GM21447 (cell line): ENCODE measurements around the gene KLHDC8B.

ENCODE experiments used
- ATAC-seq: cut with Tn5 transposase; IDR thresholded peaks from one replicate; pipeline ENCODE4 v1.9.1; 2021; ENCODE audit not compliant: unreplicated experiment

Gene KLHDC8B

DNA sequence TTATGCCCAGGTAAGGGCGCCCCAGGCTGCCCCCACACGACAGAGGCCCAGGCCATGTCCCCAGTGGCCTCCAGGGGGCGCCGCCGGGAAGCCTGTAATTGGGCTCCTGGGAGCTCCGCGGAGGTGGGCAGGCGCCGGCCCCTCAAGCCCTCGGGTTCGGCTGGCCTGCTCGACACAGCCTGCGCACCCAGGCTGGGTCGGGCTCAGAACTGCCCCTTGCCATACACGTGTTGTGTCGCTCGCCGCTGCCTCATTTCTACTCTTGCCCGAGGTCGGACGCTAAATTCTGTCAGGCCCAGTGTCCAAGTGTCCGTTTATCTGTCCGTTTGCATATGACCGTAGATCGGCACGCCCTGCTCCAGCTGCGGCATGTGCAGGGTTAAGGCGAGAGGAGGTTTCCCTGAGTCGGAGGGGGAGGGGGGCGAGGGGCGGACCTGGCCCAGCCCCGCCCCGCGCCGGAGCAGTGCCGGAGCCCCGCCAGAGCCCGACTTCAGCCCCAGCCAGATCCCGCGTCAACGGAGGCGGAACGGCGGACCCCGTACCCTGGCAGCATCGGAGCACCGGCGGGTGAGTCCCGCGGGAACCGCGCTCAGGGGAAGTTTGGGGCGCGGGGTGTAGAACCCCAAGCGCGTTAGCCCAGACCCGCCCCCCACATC, at the start of gene KLHDC8B:
KLHDC8B (plus strand) TSS at position 480 of the 656 bp plus-strand sequence. CDS start 1,172 bp downstream, outside the sequence.
- no peak for ATAC-seq

DNA sequence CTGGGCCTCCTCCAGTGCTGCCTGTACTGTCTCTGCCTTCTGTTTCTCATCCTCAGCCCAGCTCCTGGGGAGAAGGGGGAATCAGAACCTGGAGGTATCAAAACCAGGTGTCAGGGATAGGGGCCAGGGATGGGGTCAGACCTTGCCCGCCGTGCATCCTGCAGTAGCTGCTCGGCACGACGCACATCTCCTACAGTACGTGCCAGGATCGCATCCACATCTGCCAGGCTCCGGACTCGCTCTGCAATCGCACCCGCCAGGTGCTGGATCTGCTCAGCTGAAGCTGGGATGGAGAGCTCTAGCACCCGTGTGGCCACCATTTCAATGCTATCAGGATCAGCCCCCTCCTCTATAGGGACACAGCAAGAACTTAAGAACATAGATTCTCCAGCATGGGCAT, 49.4 kb upstream of the KLHDC8B start:
- no peak for ATAC-seq

DNA sequence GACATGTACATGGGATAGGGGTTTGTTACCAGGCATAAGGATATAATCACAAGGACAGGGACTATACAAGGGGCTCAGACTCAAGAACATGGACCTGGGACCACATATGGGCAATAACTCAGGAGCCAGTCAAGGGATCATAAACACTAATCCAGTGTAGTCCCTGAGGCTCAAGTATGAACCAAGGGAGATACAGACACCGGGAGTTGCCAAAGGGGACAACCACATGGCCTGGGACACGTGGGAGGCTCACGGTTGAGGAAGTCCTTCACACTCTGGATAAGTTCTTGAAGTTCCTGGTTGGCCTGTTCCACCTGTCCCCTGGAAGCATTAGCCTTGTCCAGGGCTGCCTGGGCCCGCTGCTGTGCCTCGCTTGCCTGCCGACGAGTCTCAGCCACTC, 48.9 kb upstream of the KLHDC8B start:
- no peak for ATAC-seq

DNA sequence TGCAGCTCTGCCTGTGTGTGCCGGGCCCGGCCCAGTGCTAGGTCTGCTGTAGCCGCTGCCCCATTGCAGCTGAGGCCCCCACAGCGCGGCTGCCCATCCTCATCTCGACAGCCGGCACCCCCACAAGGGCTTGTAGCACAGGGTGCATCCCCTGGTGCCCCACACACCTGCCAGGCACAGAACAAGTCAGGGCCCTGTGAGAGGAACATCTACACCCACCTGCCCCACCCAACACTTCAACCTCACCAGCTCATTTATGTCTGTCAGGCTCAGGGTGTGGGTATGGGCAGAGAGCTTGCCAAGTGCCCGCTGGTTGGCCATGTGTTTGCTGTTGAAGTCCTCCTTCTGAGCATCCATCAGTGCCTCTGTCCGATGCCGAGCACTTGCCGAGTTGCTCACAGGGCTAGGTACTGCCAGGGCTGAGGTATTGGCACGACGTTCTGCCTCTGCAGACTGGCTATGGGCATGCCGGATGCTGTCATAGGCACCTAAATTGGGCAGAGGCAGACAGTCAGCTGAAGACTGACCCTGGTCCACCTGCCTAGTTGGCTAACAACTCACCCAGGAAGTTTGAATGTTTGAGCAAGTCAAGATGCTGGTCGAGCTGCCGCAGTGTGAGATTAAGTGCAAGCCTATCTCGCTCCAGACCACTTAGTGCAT, 48.4 kb upstream of the KLHDC8B start:
- no peak for ATAC-seq

DNA sequence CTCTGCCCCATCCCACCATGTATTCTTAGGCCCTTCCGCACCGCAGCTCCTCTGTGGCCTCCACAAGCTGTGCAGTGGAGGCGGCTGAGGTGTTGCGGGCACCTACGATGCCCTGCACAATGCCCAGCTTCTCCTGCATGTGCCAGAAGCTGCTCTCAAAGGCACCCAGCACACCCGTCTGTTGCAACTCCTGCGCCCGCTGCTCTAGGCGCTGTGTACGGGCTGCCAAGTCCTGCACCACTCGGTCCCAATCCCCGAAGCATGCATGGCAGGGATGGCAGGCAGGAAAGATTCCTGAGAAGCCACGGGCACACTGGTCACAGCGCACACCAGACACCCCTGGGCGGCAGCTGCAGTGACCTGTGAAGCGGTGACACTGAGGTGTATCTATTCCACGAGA, 47.7 kb upstream of the KLHDC8B start:
- no peak for ATAC-seq

DNA sequence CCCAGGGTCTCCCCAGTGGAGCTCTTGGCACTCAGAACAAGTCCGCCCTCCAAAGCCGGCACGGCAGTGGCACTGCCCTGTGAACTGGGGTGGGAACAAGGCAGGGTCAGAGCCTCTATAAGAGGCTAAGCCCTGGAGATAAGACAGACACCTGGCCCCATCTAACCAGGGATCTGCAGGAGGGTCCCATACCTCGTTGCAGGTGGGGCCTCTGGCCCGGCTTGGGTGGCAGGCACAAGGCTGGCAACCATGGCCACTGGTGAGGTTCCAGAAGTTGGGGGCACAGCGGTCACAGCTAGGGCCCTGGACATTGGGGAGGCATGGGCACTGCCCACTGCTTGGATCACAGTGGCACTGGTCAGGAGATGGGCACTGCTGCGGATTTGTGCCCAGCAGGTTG, 47.2 kb upstream of the KLHDC8B start:
- no peak for ATAC-seq

DNA sequence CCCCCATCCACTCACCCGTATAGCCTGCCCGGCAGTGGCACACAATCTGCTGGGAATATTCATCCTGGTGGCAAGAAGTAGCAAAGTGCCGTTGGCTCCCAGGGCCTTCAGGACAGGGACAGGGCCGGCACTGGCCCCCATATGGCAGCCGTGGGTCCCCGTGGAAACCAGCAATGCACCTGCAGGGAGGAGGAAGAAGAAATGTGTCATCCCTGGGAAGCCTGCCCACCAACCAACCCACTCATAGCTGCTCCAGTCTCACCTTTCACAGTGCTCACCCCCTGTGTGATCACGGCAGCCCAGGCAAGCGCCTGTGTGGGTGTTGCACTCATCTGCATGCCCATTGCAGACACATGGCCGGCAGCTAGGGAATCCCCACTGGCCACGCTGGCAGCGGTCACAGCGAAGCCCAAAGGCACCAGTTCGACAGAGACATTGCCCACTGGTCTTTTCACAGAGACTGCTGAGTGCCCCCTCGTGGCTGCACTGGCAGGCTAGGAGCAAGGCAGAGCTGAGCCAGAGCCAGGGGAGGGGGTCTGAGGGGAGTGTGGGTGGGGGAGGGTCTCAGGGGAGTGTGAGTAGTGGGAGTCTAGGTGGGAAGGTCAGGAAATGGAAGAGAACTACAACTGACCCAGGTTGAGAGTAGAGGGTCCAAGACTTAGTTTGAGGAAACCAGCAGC, 46.3 kb upstream of the KLHDC8B start:
- ATAC-seq, result no peak

DNA sequence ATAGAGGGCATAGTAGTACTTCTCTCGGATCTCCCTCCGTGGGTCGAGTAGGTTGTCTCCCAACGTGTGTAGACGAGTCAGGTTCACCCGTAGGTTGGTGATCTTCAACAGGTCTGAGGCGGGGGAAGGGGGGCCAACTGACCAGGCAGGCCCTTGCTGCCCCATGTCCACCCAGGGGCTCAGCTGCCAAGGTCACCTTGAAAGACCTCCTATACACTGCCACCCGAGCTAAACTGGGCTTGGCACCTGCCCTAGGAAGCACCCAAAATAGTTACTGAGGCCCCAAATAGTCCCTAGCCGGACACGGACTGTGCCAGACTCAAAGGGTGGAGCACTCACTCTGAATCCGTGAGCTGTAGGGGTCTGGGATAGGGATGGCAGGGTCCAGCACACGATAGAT, 40.4 kb upstream of the KLHDC8B start:
- ATAC-seq, result no peak

DNA sequence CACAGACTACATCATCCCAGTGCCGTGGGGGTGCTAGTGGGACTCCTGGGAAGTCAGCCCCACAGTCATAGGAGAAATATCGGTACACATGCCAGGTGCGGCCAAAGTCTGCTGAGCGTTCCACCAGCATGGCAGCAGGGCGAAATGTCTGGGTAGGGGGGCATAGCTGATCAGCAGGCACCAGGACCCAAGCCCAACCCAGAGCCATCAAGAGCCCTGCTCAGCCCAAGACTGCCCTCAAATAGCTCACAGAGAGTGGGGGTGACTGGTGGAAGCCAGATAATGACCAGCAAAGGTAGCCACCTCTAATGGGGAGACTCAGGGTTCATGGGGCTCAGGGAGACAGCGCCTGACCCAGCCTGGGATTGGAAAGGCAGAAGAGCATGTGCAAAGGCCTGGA, 39.8 kb upstream of the KLHDC8B start:
- ATAC-seq, result no peak

DNA sequence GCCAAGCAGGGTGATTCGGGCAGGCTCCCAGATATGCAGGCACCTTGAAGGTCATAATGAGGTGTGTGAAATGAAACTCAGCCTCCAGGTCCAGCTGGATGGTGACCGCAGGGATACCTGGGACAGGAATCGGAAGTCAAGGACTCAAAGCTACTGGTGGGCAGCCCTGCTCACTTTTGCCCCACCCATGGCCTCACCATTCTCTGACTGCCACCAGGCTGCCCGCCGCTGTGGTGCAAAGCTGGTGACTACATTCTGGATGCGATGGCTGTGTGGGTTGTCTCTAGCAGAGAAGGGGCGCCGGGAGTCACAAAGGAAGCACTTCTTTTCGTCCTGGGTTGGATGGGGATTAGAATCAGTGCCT, 39.3 kb upstream of the KLHDC8B start:
- ATAC-seq, result no peak

DNA sequence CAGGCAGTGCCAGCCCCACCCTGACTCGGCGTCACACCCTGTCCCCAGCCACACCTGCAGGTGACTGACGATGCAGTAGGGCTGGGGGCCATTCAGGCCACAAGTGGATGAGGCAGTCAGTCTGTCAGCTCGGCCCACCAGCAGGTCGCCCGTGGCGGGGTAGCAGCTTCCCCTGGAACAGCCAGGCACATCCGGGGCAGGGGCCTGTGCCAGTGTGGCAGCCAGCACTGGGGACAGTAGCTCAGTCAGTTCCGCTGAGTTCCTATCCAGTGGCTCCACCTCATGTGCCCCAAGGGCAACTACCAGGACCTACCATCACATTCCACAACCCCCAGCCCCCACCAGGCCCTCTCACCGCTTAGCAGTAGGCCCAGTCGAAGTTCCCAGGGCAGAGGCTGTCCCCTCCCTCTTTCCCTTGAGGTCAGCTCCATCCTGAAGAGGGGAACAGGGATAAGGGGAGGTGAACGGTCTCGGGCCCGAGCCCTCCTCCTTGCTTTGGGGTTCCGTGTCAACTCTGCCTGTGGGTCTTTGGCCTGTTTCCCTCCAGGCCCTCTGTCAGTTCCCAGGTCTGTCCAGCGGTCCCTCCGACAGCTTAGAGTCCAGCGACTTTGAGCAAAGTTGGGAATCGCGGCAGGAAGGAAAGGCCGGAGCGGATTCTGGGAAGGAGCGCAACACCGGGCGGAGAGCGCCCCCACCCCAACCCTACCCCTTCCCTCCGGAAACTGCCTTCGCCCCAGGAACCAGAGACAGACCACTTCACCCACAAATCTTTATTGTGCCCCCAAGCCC, 38.8 kb upstream of the KLHDC8B start, which contains the start of gene LAMB2:
LAMB2 (minus strand) TSS at position 614 of the 789 bp plus-strand sequence; CDS start at position 431, 183 bp downstream.
- no peak for ATAC-seq

DNA sequence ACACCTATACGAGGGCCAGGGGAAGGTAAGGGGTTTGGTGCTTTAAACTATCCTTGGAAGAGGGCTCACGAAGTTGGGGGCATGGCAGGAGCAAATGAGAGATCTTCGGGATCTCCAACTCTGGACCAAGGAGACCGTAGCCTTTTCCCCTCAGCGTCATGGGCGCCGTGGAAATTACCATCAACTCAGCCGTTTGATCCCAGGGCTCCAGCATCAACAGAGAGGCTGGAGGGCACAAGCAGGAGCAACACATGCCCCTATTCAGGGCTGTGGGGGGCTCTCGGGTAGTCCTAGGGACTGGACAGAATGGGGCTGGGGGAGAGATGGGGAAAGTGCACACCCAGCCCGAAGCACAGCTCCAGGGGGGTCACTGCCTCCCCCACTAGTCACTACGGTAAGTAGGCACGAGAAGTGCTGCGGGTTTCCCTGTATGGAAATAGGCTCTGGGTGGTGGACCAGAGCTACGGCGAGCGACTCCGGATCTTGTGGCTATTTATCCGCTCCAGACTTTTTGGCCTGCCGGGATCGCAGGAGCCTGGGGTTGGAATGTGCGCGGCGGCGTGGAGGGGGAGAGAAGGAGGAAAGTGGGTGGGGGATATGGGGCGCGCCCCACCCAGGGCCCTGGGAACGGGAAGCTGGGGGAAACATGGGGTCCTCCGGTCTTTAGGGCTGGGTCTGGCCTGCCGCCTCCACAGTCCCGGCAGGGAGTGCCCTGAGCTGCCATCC, 38.0 kb upstream of the KLHDC8B start:
- ATAC-seq, result no peak

DNA sequence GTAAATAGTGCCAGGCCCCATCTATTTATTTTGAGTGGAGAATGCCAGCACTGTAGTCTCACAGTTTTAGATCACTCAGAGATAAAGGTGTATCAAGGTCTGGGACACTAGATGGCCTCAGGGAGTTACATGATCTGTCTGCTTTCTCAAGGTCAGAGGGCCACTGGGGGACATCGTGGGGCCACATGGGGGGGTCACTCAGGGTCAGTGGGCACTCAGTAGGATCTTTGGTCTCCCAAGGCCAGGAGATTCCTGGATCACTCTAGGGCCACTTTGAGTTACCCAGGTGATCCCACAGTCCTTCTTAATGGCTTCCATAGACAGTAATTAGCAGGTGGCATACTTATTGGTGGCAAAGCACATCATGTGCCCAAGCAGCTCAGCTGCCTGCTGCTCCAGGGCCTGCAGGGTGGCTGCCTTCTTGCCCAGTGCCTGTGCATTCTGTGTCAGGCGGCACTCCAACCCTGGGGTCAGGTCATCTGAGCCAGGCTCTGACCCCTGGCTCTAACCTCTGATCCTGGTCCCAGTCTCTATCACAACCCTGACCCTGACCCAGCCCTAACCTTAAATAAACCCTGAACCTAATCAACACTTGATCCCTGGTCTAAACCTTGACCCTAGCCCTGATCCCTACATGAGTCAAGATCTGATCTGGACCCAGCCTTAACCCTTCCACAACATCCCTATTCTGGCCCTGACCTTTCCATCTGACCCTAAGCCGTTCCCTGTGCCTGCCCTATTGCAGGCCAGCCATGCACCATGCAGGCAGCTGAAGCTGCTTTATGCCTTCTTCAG, 36.7 kb upstream of the KLHDC8B start:
- no peak for ATAC-seq

DNA sequence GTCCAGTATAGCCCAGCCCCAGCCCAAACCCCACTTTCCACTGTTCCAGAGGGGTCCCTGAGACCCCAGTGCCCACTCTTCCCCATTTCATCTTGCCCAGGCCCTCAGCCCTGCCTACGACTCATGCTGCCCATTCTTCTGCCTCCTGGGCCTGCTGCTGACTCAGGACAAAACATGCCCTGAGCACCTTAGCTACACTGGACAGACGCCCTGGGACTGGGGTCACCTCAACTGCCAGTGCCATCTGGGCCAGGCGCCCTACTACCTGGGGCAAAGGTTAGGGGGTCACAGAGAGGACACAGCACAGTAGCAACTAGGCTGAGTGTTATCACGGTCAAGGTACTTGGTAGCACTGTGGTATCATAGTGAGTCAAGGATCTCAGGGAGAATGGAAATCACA, 35.9 kb upstream of the KLHDC8B start:
- ATAC-seq, result no peak

DNA sequence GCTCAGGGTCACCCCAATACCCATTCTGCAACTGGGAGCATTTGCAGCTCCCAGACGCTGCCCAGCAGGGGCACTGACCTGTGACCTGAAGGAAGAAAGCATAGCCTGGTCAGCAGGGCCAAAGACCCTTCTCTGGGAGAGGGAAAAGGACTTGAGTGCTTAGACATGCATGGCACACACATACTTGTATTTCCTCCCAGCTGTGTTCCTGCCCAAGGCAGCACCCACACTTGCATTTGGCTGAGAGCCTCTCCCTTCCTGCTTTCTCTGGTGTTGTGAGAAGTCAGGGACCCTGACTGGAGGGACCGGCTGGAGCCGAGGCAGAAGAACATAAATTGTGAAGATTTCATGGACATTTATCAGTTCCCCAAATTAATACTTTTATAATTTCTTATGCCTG, 31.3 kb upstream of the KLHDC8B start:
- no peak for ATAC-seq

DNA sequence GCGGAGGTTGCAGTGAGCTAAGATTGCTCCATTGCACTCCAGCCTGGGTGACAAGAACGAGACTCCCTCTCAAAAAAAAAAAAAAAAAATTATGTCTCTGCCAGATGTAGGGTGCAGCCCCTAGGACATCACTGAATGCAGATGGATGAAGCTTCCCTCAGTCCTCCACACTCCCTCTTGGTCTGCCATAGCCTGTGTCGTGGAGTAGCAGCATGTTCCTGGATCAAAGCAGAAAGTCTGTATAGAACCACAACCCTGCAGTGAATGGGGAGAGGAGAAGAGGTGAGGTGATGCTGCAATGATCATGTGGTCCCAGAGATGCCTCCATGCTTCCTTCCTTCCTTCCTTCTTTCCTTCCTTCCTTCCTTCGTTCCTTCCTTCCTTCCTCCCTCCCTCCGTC, 23.2 kb upstream of the KLHDC8B start:
- no peak for ATAC-seq

DNA sequence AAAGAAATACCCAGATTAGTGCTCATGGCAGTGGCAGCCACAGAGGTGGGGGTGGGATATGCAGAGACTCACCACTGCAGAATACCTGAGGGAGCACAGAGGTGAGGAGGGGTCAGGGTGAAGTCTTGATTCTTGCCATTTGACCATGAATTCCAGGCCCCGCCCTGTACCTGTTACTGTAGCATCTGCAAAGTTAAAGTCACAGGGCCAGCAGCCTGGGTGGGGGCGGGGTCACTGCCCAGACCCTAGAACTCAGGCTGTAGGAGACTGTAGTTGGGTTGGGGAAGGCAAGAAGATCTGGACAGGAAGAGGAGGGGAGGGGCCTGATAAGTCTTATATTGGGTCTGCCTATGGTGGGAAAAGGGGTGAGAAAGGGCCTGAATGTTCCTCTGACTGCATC, 19.8 kb upstream of the KLHDC8B start:
- no peak for ATAC-seq

DNA sequence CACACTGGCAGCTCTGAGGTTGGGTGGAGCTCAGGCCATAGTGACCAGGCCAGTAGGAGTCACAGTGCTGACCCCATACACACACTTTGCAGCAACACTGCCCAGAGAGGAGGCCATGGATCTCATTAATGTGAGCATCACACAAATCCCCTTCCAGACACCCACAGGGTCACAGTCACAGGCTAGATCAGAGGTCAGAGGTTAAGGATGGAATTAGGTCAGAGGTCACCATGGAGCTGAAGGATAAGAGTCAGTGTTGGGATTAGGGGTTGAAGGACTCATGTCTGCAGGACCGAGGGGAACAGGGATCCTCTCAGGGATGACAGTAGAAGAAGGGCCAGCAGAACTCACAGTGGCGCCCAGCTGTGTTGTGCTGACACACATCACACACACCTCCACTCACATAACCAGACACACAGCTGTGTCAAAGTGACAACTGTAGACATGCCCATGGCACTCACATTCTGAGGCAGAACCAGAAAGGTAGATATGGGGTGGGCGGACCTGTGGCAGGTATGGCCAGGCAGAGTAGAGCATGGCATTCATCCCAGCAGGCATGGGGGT, 18.0 kb upstream of the KLHDC8B start:
- ATAC-seq, result no peak

DNA sequence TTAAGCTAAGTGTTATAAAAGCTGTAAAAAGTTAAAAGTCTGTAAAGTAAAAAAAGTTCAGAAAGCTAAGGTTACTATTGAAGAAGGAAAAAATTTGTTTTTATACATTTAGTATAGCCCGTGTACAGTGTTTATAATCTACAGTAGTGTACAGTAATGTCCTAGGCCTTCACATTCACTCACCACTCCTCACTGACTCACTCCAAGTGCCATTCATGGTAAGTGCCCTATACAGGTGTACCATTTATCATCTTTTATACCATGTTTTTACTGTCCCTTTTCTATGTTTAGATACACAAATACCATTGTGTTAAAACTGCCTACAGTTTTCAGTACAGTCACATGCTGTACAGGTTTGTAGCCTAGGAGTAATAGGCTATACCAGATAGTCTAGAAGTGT, 14.1 kb upstream of the KLHDC8B start:
- no peak for ATAC-seq
